ENCODE measurements around the gene XNDC1N.
A peak's percentile ranks its signal among the peaks of the same experiment; 100 is the strongest.
"Not testable (repeated sequence)": the region's sequence is repeated elsewhere in the genome, so short reads cannot be mapped to it uniquely, and the experiment has no call there.

The XNDC1N gene

GRCh38 chr11:71914617-71915189, 13.7 kb downstream of the XNDC1N start:
- Histone ChIP-seq H3K36me3 (ENCODE audit: control insufficient read depth in 4 of 4, insufficient read depth in 4 of 4, low read length in 3 of 4) (peaks cover 11 to 53% (median 27%) of the 10 kb centered on the region in 4 experiments), H3K4me3 (ENCODE audit: control insufficient read depth in 1 of 7, extremely low read depth in 1 of 7, insufficient read depth in 4 of 7, low read depth in 2 of 7, low read length in 6 of 7) (no peak overlapping the region), H3K9me3 (ENCODE audit: control extremely low read depth in 1 of 5, control insufficient read depth in 4 of 5, insufficient read depth in 2 of 5, low read depth in 1 of 5, low read length in 4 of 5) (no peaks in the 10 kb centered on the region), H3K27me3 (replicated peaks in 2 of 5; ENCODE audit: control insufficient read depth in 4 of 5, insufficient read depth in 5 of 5, low read length in 4 of 5) (no peaks in the 10 kb centered on the region), H3K4me1 (ENCODE audit: control extremely low read depth in 1 of 4, control insufficient read depth in 4 of 4, insufficient read depth in 4 of 4, low read length in 3 of 4) (no peaks in the 10 kb centered on the region), H3K27ac (ENCODE audit: insufficient read depth in 1 of 2, low read depth in 1 of 2, low read length in 2 of 2, poor library complexity in 1 of 2, severe bottlenecking in 2 of 2) (no peak overlapping the region)
- WGBS (ENCODE audit: insufficient coverage): 100% methylated on average over 7 of the region's 7 CpGs
- ChIA-PET POLR2A (no interaction called here), CTCF (no interaction called here)
- no peak for DNase-seq

GRCh38 chr11:71913756-71914526, 14.5 kb downstream of the XNDC1N start:
- POLR2A ChIA-PET: no interaction called here
- Histone ChIP-seq H3K9me3 (ENCODE audit: control extremely low read depth in 1 of 5, control insufficient read depth in 4 of 5, insufficient read depth in 2 of 5, low read depth in 1 of 5, low read length in 4 of 5) (no peaks in the 10 kb centered on the region), H3K27me3 (replicated peaks in 2 of 5; ENCODE audit: control insufficient read depth in 4 of 5, insufficient read depth in 5 of 5, low read length in 4 of 5) (no peaks in the 10 kb centered on the region), H3K36me3 (ENCODE audit: control insufficient read depth in 4 of 4, insufficient read depth in 4 of 4, low read length in 3 of 4) (peaks cover 11 to 53% (median 26%) of the 10 kb centered on the region in 4 experiments), H3K27ac (ENCODE audit: insufficient read depth in 1 of 2, low read depth in 1 of 2, low read length in 2 of 2, poor library complexity in 1 of 2, severe bottlenecking in 2 of 2) (no peak overlapping the region), H3K4me1 (ENCODE audit: control extremely low read depth in 1 of 4, control insufficient read depth in 4 of 4, insufficient read depth in 4 of 4, low read length in 3 of 4) (no peaks in the 10 kb centered on the region), H3K4me3 (ENCODE audit: control insufficient read depth in 1 of 7, extremely low read depth in 1 of 7, insufficient read depth in 4 of 7, low read depth in 2 of 7, low read length in 6 of 7) (no peak overlapping the region)
- WGBS (ENCODE audit: insufficient coverage): 100% methylated on average over 1 of the region's 5 CpGs
- CTCF ChIA-PET: no interaction called here
- no peak for DNase-seq

- H3K4me1 ChIP-seq (ENCODE audit: control extremely low read depth in 1 of 4, control insufficient read depth in 4 of 4, insufficient read depth in 4 of 4, low read length in 3 of 4); H3K27ac ChIP-seq (ENCODE audit: insufficient read depth in 1 of 2, low read depth in 1 of 2, low read length in 2 of 2, poor library complexity in 1 of 2, severe bottlenecking in 2 of 2); H3K9me3 ChIP-seq (ENCODE audit: control extremely low read depth in 1 of 5, control insufficient read depth in 4 of 5, insufficient read depth in 2 of 5, low read depth in 1 of 5, low read length in 4 of 5); POLR2A ChIA-PET; DNase-seq; H3K4me3 ChIP-seq (ENCODE audit: control insufficient read depth in 1 of 7, extremely low read depth in 1 of 7, insufficient read depth in 4 of 7, low read depth in 2 of 7, low read length in 6 of 7); H3K27me3 ChIP-seq (replicated peaks in 2 of 5; ENCODE audit: control insufficient read depth in 4 of 5, insufficient read depth in 5 of 5, low read length in 4 of 5): not testable (repeated sequence)
- peaks cover 10 to 42% (median 16%) of the 10 kb centered on the region in 4 experiments for H3K36me3 ChIP-seq (ENCODE audit: control insufficient read depth in 4 of 4, insufficient read depth in 4 of 4, low read length in 3 of 4)
- 100% methylated on average over 7 of the region's 10 CpGs for WGBS (ENCODE audit: insufficient coverage)
- CTCF ChIA-PET: interaction anchor here (1.0 kb wide), 2 partner anchors 11 to 103 kb away, joined by 3 to 4 read pairs; no protein-coding TSS in a partner anchor
These were observed 16.4 kb downstream of the XNDC1N start for GRCh38 chr11:71911986-71912340.

- H3K4me1 ChIP-seq (ENCODE audit: control extremely low read depth in 1 of 4, control insufficient read depth in 4 of 4, insufficient read depth in 4 of 4, low read length in 3 of 4); H3K27me3 ChIP-seq (replicated peaks in 2 of 5; ENCODE audit: control insufficient read depth in 4 of 5, insufficient read depth in 5 of 5, low read length in 4 of 5); H3K9me3 ChIP-seq (ENCODE audit: control extremely low read depth in 1 of 5, control insufficient read depth in 4 of 5, insufficient read depth in 2 of 5, low read depth in 1 of 5, low read length in 4 of 5); H3K4me3 ChIP-seq (ENCODE audit: control insufficient read depth in 1 of 7, extremely low read depth in 1 of 7, insufficient read depth in 4 of 7, low read depth in 2 of 7, low read length in 6 of 7); H3K27ac ChIP-seq (ENCODE audit: insufficient read depth in 1 of 2, low read depth in 1 of 2, low read length in 2 of 2, poor library complexity in 1 of 2, severe bottlenecking in 2 of 2); POLR2A ChIA-PET: not testable (repeated sequence)
- WGBS (ENCODE audit: insufficient coverage): 88% methylated on average over 7 of the region's 10 CpGs
- DNase-seq: peak; percentile 14 to 62 (median 46)
- peaks cover 10 to 40% (median 15%) of the 10 kb centered on the region in 4 experiments for H3K36me3 ChIP-seq (ENCODE audit: control insufficient read depth in 4 of 4, insufficient read depth in 4 of 4, low read length in 3 of 4)
- CTCF ChIA-PET: interaction anchor here (1.0 kb wide), 2 partner anchors 10 to 103 kb away, joined by 3 to 4 read pairs; no protein-coding TSS in a partner anchor
These were observed 16.9 kb downstream of the XNDC1N start for GRCh38 chr11:71911321-71911985.

- H3K4me1 ChIP-seq (ENCODE audit: control extremely low read depth in 1 of 4, control insufficient read depth in 4 of 4, insufficient read depth in 4 of 4, low read length in 3 of 4); H3K27ac ChIP-seq (ENCODE audit: insufficient read depth in 1 of 2, low read depth in 1 of 2, low read length in 2 of 2, poor library complexity in 1 of 2, severe bottlenecking in 2 of 2); POLR2A ChIA-PET; H3K4me3 ChIP-seq (ENCODE audit: control insufficient read depth in 1 of 7, extremely low read depth in 1 of 7, insufficient read depth in 4 of 7, low read depth in 2 of 7, low read length in 6 of 7); H3K27me3 ChIP-seq (replicated peaks in 2 of 5; ENCODE audit: control insufficient read depth in 4 of 5, insufficient read depth in 5 of 5, low read length in 4 of 5); H3K9me3 ChIP-seq (ENCODE audit: control extremely low read depth in 1 of 5, control insufficient read depth in 4 of 5, insufficient read depth in 2 of 5, low read depth in 1 of 5, low read length in 4 of 5); DNase-seq: not testable (repeated sequence)
- CTCF ChIA-PET: interaction anchor here (0.8 kb wide), 1 partner anchor 12 kb away, joined by 3 read pairs; no protein-coding TSS in a partner anchor
- peaks cover 5 to 34% (median 12%) of the 10 kb centered on the region in 4 experiments for H3K36me3 ChIP-seq (ENCODE audit: control insufficient read depth in 4 of 4, insufficient read depth in 4 of 4, low read length in 3 of 4)
- WGBS (ENCODE audit: insufficient coverage): 100% methylated on average over 4 of the region's 5 CpGs
These were observed 17.6 kb downstream of the XNDC1N start for GRCh38 chr11:71910775-71911174.

GRCh38 chr11:71908218-71908617, 20.2 kb downstream of the XNDC1N start:
- H3K36me3 ChIP-seq (ENCODE audit: control insufficient read depth in 4 of 4, insufficient read depth in 4 of 4, low read length in 3 of 4): peaks cover 0 to 22% (median 4%) of the 10 kb centered on the region in 4 experiments
- H3K4me3 ChIP-seq (ENCODE audit: control insufficient read depth in 1 of 7, extremely low read depth in 1 of 7, insufficient read depth in 4 of 7, low read depth in 2 of 7, low read length in 6 of 7): no peak overlapping the region
- DNase-seq: no peak
- WGBS (ENCODE audit: insufficient coverage): 88% methylated on average over 5 of the region's 9 CpGs
- H3K9me3 ChIP-seq (ENCODE audit: control extremely low read depth in 1 of 5, control insufficient read depth in 4 of 5, insufficient read depth in 2 of 5, low read depth in 1 of 5, low read length in 4 of 5): no peaks in the 10 kb centered on the region
- ChIA-PET POLR2A (no interaction called here), CTCF (no interaction called here)
- H3K4me1 ChIP-seq (ENCODE audit: control extremely low read depth in 1 of 4, control insufficient read depth in 4 of 4, insufficient read depth in 4 of 4, low read length in 3 of 4): no peaks in the 10 kb centered on the region
- no peaks in the 10 kb centered on the region for H3K27me3 ChIP-seq (replicated peaks in 2 of 5; ENCODE audit: control insufficient read depth in 4 of 5, insufficient read depth in 5 of 5, low read length in 4 of 5)
- H3K27ac ChIP-seq (ENCODE audit: insufficient read depth in 1 of 2, low read depth in 1 of 2, low read length in 2 of 2, poor library complexity in 1 of 2, severe bottlenecking in 2 of 2): no peak overlapping the region

GRCh38 chr11:71901137-71901536, 27.3 kb downstream of the XNDC1N start:
- H3K27ac ChIP-seq (ENCODE audit: insufficient read depth in 1 of 2, low read depth in 1 of 2, low read length in 2 of 2, poor library complexity in 1 of 2, severe bottlenecking in 2 of 2); H3K27me3 ChIP-seq (replicated peaks in 2 of 5; ENCODE audit: control insufficient read depth in 4 of 5, insufficient read depth in 5 of 5, low read length in 4 of 5); POLR2A ChIA-PET; DNase-seq; H3K4me3 ChIP-seq (ENCODE audit: control insufficient read depth in 1 of 7, extremely low read depth in 1 of 7, insufficient read depth in 4 of 7, low read depth in 2 of 7, low read length in 6 of 7); H3K4me1 ChIP-seq (ENCODE audit: control extremely low read depth in 1 of 4, control insufficient read depth in 4 of 4, insufficient read depth in 4 of 4, low read length in 3 of 4); H3K9me3 ChIP-seq (ENCODE audit: control extremely low read depth in 1 of 5, control insufficient read depth in 4 of 5, insufficient read depth in 2 of 5, low read depth in 1 of 5, low read length in 4 of 5): not testable (repeated sequence)
- CTCF ChIA-PET: interaction anchor here (0.8 kb wide), 1 partner anchor 10 kb away, joined by 4 read pairs; no protein-coding TSS in a partner anchor
- 98% methylated on average over 13 of the region's 14 CpGs for WGBS (ENCODE audit: insufficient coverage)
- H3K36me3 ChIP-seq (ENCODE audit: control insufficient read depth in 4 of 4, insufficient read depth in 4 of 4, low read length in 3 of 4): peaks cover 0 to 11% (median 2%) of the 10 kb centered on the region in 4 experiments
